ENCODE data around the gene IRS2. TPM values are rescaled to one million over a fixed set of nuclear protein-coding genes. Genes with fewer than 3 reads are reported as not detected.

The IRS2 gene
- total RNA-seq, 1 donor from 2014 or later, result 2.6 TPM

GRCh38 chr13:109807345-109807744 lies 21.0 kb upstream of the IRS2 start:
- H3K4me3 ChIP-seq (ENCODE audit: low read length in 3 of 3), result no peak overlapping the region
- H3K9ac ChIP-seq (ENCODE audit: low read depth in 1 of 3, low read length in 3 of 3), result no peak overlapping the region
- no peaks in the 10 kb centered on the region for H3K36me3 ChIP-seq (ENCODE audit: control insufficient read depth in 3 of 3, insufficient read depth in 3 of 3, low read length in 3 of 3)
- no peak overlapping the region for H3K27ac ChIP-seq (ENCODE audit: low read depth, low read length)
- peaks cover 7 to 22% (median 22%) of the 10 kb centered on the region in 3 donors for H3K27me3 ChIP-seq (ENCODE audit: control insufficient read depth in 3 of 3, insufficient read depth in 3 of 3, low read length in 3 of 3)
- H3K9me3 ChIP-seq (ENCODE audit: control insufficient read depth in 3 of 3, low read length in 3 of 3), result no peaks in the 10 kb centered on the region
- H3K4me1 ChIP-seq (ENCODE audit: control insufficient read depth in 3 of 3, insufficient read depth in 3 of 3, low read length in 3 of 3), result no peaks in the 10 kb centered on the region

DNA sequence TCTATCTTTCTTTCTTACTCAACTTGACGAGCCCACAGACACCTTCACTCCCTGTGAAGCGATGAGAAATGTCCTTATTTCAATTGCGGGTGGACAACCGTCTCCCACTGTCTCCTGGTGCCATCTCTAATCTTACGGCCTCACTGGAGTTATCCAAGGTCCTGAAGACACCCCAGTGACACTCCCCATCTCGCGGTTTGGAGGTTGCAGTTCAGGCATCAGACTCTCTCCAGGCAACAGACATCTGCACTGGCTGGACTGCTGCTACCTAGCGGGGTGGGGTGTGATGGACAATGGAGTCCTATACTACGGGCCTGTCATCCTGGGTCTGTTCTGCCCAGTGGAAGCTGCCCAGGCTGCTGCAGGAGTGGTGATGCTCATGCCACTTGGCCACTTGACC lies 18.3 kb upstream of the IRS2 start:
- H3K9me3 ChIP-seq (ENCODE audit: control insufficient read depth in 3 of 3, low read length in 3 of 3), result no peaks in the 10 kb centered on the region
- no peaks in the 10 kb centered on the region for H3K36me3 ChIP-seq (ENCODE audit: control insufficient read depth in 3 of 3, insufficient read depth in 3 of 3, low read length in 3 of 3)
- peaks cover 0 to 6% (median 2%) of the 10 kb centered on the region in 3 donors for H3K27me3 ChIP-seq (ENCODE audit: control insufficient read depth in 3 of 3, insufficient read depth in 3 of 3, low read length in 3 of 3)
- H3K9ac ChIP-seq (ENCODE audit: low read depth in 1 of 3, low read length in 3 of 3), result no peak overlapping the region
- H3K4me3 ChIP-seq (ENCODE audit: low read length in 3 of 3), result no peak overlapping the region
- H3K27ac ChIP-seq (ENCODE audit: low read depth, low read length), result no peak overlapping the region
- H3K4me1 ChIP-seq (ENCODE audit: control insufficient read depth in 3 of 3, insufficient read depth in 3 of 3, low read length in 3 of 3), result no peaks in the 10 kb centered on the region

DNA sequence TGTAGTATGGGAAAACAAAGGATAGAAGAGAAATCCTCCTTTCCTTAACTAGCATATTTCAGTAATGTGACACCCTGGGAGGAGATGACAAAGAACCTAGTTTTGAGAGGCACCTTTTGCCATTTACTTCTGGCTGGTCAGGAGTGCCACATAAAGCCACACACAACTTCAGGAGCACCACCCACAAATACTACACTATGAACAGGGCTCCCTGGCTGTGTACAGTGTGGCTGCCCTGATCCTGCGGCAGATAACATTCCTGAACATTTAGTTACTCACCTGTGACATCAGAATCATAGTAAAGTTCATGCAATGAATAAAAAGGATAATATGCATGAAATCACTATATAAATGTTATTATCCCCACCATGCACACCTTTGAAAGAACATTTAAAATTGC lies 17.4 kb upstream of the IRS2 start:
- H3K4me1 ChIP-seq (ENCODE audit: control insufficient read depth in 3 of 3, insufficient read depth in 3 of 3, low read length in 3 of 3), result no peaks in the 10 kb centered on the region
- peaks cover 0 to 3% (median 2%) of the 10 kb centered on the region in 3 donors for H3K27me3 ChIP-seq (ENCODE audit: control insufficient read depth in 3 of 3, insufficient read depth in 3 of 3, low read length in 3 of 3)
- no peak overlapping the region for H3K4me3 ChIP-seq (ENCODE audit: low read length in 3 of 3)
- H3K27ac ChIP-seq (ENCODE audit: low read depth, low read length), result no peak overlapping the region
- no peaks in the 10 kb centered on the region for H3K36me3 ChIP-seq (ENCODE audit: control insufficient read depth in 3 of 3, insufficient read depth in 3 of 3, low read length in 3 of 3)
- no peaks in the 10 kb centered on the region for H3K9me3 ChIP-seq (ENCODE audit: control insufficient read depth in 3 of 3, low read length in 3 of 3)
- H3K9ac ChIP-seq (ENCODE audit: low read depth in 1 of 3, low read length in 3 of 3), result no peak overlapping the region

GRCh38 chr13:109802936-109803335 lies 16.6 kb upstream of the IRS2 start:
- Histone ChIP-seq H3K27ac (ENCODE audit: low read depth, low read length) (no peak overlapping the region), H3K9me3 (ENCODE audit: control insufficient read depth in 3 of 3, low read length in 3 of 3) (no peaks in the 10 kb centered on the region), H3K4me3 (ENCODE audit: low read length in 3 of 3) (no peak overlapping the region), H3K36me3 (ENCODE audit: control insufficient read depth in 3 of 3, insufficient read depth in 3 of 3, low read length in 3 of 3) (no peaks in the 10 kb centered on the region), H3K9ac (ENCODE audit: low read depth in 1 of 3, low read length in 3 of 3) (no peak overlapping the region), H3K4me1 (ENCODE audit: control insufficient read depth in 3 of 3, insufficient read depth in 3 of 3, low read length in 3 of 3) (no peaks in the 10 kb centered on the region), H3K27me3 (ENCODE audit: control insufficient read depth in 3 of 3, insufficient read depth in 3 of 3, low read length in 3 of 3) (peaks cover 0 to 3% (median 3%) of the 10 kb centered on the region in 3 donors)

DNA sequence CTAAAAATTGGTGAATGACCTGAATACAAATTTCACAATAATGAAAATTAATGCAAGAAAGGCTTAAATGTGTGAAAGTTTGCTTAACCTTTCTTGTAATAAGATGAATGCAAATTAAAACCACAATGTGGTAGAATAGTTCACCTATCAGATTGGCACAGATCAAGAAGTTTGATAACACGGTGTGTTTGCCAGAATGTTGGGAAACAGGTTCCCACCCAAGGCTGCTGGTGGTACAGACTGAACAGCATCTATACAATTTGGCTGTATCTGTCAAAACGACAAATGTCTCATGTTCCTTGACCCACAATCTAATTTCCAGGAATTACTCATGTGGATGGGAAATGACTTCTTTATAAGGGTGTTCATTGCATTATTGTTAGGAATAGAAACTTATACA lies 8.6 kb upstream of the IRS2 start:
- no peaks in the 10 kb centered on the region for H3K36me3 ChIP-seq (ENCODE audit: control insufficient read depth in 3 of 3, insufficient read depth in 3 of 3, low read length in 3 of 3)
- no peak overlapping the region for H3K9ac ChIP-seq (ENCODE audit: low read depth in 1 of 3, low read length in 3 of 3)
- H3K27ac ChIP-seq (ENCODE audit: low read depth, low read length), result no peak overlapping the region
- peaks cover 0 to 6% (median 5%) of the 10 kb centered on the region in 3 donors for H3K4me1 ChIP-seq (ENCODE audit: control insufficient read depth in 3 of 3, insufficient read depth in 3 of 3, low read length in 3 of 3)
- H3K27me3 ChIP-seq (ENCODE audit: control insufficient read depth in 3 of 3, insufficient read depth in 3 of 3, low read length in 3 of 3), result peaks cover 0 to 20% (median 11%) of the 10 kb centered on the region in 3 donors
- H3K4me3 ChIP-seq (ENCODE audit: low read length in 3 of 3), result no peak overlapping the region
- no peaks in the 10 kb centered on the region for H3K9me3 ChIP-seq (ENCODE audit: control insufficient read depth in 3 of 3, low read length in 3 of 3)

DNA sequence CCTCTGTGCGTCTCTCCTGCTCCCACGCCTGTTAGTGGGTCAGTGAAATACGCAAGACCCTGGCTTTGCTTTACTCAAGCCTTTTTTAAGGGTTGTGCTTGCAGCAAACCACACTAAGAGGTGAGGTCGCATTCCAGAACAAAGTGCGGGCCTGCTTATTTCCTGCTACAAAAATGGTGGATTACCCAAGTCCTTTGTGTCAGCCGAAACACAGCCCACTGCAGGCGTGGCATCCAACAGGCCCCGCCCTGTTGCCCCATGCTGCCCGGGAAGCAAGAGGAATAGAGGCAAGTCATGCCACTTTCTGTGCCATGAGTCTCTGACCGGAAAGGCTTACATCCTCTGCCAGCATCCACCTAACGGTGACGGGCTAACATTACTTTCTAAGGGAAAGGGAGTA lies 7.7 kb upstream of the IRS2 start:
- no peaks in the 10 kb centered on the region for H3K36me3 ChIP-seq (ENCODE audit: control insufficient read depth in 3 of 3, insufficient read depth in 3 of 3, low read length in 3 of 3)
- peaks cover 0 to 9% (median 5%) of the 10 kb centered on the region in 3 donors for H3K4me1 ChIP-seq (ENCODE audit: control insufficient read depth in 3 of 3, insufficient read depth in 3 of 3, low read length in 3 of 3)
- H3K4me3 ChIP-seq (ENCODE audit: low read length in 3 of 3), result no peak overlapping the region
- H3K9ac ChIP-seq (ENCODE audit: low read depth in 1 of 3, low read length in 3 of 3), result no peak overlapping the region
- H3K27ac ChIP-seq (ENCODE audit: low read depth, low read length), result no peak overlapping the region
- H3K27me3 ChIP-seq (ENCODE audit: control insufficient read depth in 3 of 3, insufficient read depth in 3 of 3, low read length in 3 of 3), result peaks cover 0 to 20% (median 11%) of the 10 kb centered on the region in 3 donors
- no peaks in the 10 kb centered on the region for H3K9me3 ChIP-seq (ENCODE audit: control insufficient read depth in 3 of 3, low read length in 3 of 3)

GRCh38 chr13:109792416-109793059 lies 6.2 kb upstream of the IRS2 start:
- H3K9ac ChIP-seq (ENCODE audit: low read depth in 1 of 3, low read length in 3 of 3), result no peak overlapping the region
- peaks cover 0 to 17% (median 7%) of the 10 kb centered on the region in 3 donors for H3K4me1 ChIP-seq (ENCODE audit: control insufficient read depth in 3 of 3, insufficient read depth in 3 of 3, low read length in 3 of 3)
- no peak overlapping the region for H3K27ac ChIP-seq (ENCODE audit: low read depth, low read length)
- H3K36me3 ChIP-seq (ENCODE audit: control insufficient read depth in 3 of 3, insufficient read depth in 3 of 3, low read length in 3 of 3), result no peaks in the 10 kb centered on the region
- H3K27me3 ChIP-seq (ENCODE audit: control insufficient read depth in 3 of 3, insufficient read depth in 3 of 3, low read length in 3 of 3), result peaks cover 0 to 15% (median 7%) of the 10 kb centered on the region in 3 donors
- H3K9me3 ChIP-seq (ENCODE audit: control insufficient read depth in 3 of 3, low read length in 3 of 3), result no peaks in the 10 kb centered on the region
- no peak overlapping the region for H3K4me3 ChIP-seq (ENCODE audit: low read length in 3 of 3)

- no peak overlapping the region for H3K27ac ChIP-seq (ENCODE audit: low read depth, low read length)
- H3K9me3 ChIP-seq (ENCODE audit: control insufficient read depth in 3 of 3, low read length in 3 of 3), result no peaks in the 10 kb centered on the region
- no peak overlapping the region for H3K4me3 ChIP-seq (ENCODE audit: low read length in 3 of 3)
- peaks cover 0 to 18% (median 9%) of the 10 kb centered on the region in 3 donors for H3K4me1 ChIP-seq (ENCODE audit: control insufficient read depth in 3 of 3, insufficient read depth in 3 of 3, low read length in 3 of 3)
- H3K9ac ChIP-seq (ENCODE audit: low read depth in 1 of 3, low read length in 3 of 3), result no peak overlapping the region
- H3K36me3 ChIP-seq (ENCODE audit: control insufficient read depth in 3 of 3, insufficient read depth in 3 of 3, low read length in 3 of 3), result no peaks in the 10 kb centered on the region
- peaks cover 0 to 3% (median 2%) of the 10 kb centered on the region in 3 donors for H3K27me3 ChIP-seq (ENCODE audit: control insufficient read depth in 3 of 3, insufficient read depth in 3 of 3, low read length in 3 of 3)
Observed at GRCh38 chr13:109790942-109791605, 4.7 kb upstream of the IRS2 start.

DNA sequence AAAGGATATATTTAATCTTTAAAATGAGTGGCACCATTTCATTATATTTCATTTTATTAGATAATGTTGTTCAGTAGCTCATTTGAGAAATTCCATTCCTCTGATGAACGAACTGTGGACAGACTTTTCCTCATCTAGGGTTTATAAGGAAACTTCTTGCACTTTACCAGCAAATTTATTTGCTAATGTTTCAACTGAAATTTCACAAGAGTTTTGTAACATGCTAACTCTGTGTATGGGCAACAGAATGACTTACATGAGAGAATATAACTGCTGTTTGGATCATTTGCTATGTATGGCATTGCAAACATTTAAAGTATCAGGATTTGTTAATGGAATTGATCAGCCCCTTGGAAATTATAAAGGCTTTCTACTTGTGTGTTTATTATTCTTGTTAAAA lies 3.7 kb upstream of the IRS2 start:
- Histone ChIP-seq H3K27me3 (ENCODE audit: control insufficient read depth in 3 of 3, insufficient read depth in 3 of 3, low read length in 3 of 3) (no peaks in the 10 kb centered on the region), H3K27ac (ENCODE audit: low read depth, low read length) (no peak overlapping the region), H3K36me3 (ENCODE audit: control insufficient read depth in 3 of 3, insufficient read depth in 3 of 3, low read length in 3 of 3) (peaks cover 0 to 2% (median 0%) of the 10 kb centered on the region in 3 donors), H3K4me1 (ENCODE audit: control insufficient read depth in 3 of 3, insufficient read depth in 3 of 3, low read length in 3 of 3) (peaks cover 0 to 20% (median 10%) of the 10 kb centered on the region in 3 donors), H3K4me3 (ENCODE audit: low read length in 3 of 3) (no peak overlapping the region), H3K9me3 (ENCODE audit: control insufficient read depth in 3 of 3, low read length in 3 of 3) (no peaks in the 10 kb centered on the region), H3K9ac (ENCODE audit: low read depth in 1 of 3, low read length in 3 of 3) (no peak overlapping the region)

DNA sequence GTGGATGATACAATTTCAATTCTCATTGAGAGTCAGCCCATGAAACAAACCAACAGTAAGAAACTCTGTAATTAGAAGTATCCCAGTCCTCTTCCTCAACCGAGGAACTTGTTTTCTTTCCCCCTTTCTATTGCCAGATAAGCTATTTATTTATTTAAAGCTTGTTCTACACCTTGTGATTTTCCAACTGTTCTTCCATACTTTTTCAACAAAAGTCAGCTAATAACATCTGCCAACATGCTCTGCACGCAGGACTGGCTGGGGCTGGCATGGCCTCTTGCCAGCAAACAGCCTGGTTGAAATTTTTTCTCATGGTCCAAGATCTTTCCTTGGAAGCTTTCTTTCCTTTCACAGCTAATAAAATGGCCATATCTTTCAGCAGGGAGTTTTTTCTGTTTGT lies 2.9 kb upstream of the IRS2 start:
- Histone ChIP-seq H3K36me3 (ENCODE audit: control insufficient read depth in 3 of 3, insufficient read depth in 3 of 3, low read length in 3 of 3) (peaks cover 0 to 2% (median 0%) of the 10 kb centered on the region in 3 donors), H3K4me3 (ENCODE audit: low read length in 3 of 3) (no peak overlapping the region), H3K4me1 (ENCODE audit: control insufficient read depth in 3 of 3, insufficient read depth in 3 of 3, low read length in 3 of 3) (peaks cover 0 to 24% (median 12%) of the 10 kb centered on the region in 3 donors), H3K27ac (ENCODE audit: low read depth, low read length) (no peak overlapping the region), H3K9me3 (ENCODE audit: control insufficient read depth in 3 of 3, low read length in 3 of 3) (no peaks in the 10 kb centered on the region), H3K27me3 (ENCODE audit: control insufficient read depth in 3 of 3, insufficient read depth in 3 of 3, low read length in 3 of 3) (no peaks in the 10 kb centered on the region), H3K9ac (ENCODE audit: low read depth in 1 of 3, low read length in 3 of 3) (no peak overlapping the region)
